ENCODE results near the gene CMTR1. TPM values are rescaled to one million over a fixed set of nuclear protein-coding genes. Genes with fewer than 3 reads are reported as not detected.

The CMTR1 gene
- total RNA-seq (2022; extraction: Qiagen RNA extraction): 14.3 to 17.6 TPM (median 16.8 TPM) in 5 replicates

DNA sequence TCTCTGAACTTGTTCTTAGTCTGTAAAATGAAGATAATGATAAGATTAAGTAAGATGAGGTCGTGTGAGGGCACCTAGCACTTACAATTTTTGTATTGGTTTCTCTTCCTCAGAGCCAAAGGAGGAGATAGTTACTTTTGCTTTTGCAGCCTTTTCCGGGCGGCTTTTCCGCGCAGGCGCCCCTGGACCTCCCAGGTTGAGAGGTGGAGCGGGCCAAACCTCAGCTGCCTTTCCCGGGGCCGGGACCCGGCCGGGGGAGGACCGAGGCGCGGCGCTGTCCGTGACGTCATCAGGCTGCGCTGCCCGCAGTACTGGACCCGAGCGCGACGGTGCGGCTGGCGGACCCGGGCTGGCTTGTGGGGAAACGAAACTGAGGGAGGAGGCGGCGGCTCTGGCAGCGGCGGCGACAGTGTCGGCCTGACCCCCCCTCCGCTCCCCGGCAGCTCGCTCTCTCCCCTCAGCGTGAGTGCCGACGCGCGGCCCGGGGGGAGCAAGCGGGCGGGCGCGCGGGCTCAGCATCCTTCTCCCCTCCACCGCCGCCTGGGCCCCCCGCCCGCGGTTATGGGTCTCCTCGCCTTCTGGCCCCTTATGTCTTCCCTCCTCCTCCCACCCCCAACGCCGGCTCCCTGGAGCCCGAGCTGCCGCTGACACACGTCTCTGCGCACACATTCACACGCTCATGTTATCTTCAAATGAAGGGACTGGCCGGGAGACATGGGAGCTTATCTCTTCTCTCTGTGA, at the start of gene CMTR1:
Gene CMTR1 (plus strand): TSS at position 306 of the 741 bp plus-strand sequence. CDS start 2,409 bp downstream, outside the sequence.

GRCh38 chr6:37499433-37500293, 66.6 kb downstream of the CMTR1 start, which contains the start of gene CCDC167:
Gene CCDC167 (minus strand): TSS chr6:37499893. CDS start chr6:37499863, 30 bp downstream.

Other genes starting within 250 kb of the CMTR1 start
- gene TBC1D22B, start 175.4 kb upstream of the CMTR1 start, total RNA-seq (2022; extraction: Qiagen RNA extraction): 5.0 to 5.7 TPM (median 5.4 TPM) in 5 replicates
- 0.33 to 0.71 TPM (median 0.43 TPM) in 5 replicates for gene TMEM217, start 175.1 kb upstream of the CMTR1 start, total RNA-seq (2022; extraction: Qiagen RNA extraction)
- gene RNF8, start 79.2 kb upstream of the CMTR1 start, total RNA-seq (2022; extraction: Qiagen RNA extraction): 20.6 to 28.0 TPM (median 23.7 TPM) in 5 replicates
- 42.3 to 51.4 TPM (median 45.0 TPM) in 5 replicates for gene CCDC167, start 66.7 kb downstream of the CMTR1 start, total RNA-seq (2022; extraction: Qiagen RNA extraction)

Data from A549 treated with Mapracorat at 1 μM for 4 hours (cell line).